CD4-positive, alpha-beta T cell treated with Interleukin-21 for 1 hour (primary cell): ENCODE results near the gene ANKRD13B.

Source experiments
- DNase-seq: peaks from one replicate; pipeline ENCODE4 v3.0.0-alpha.2; 2020

The ANKRD13B gene

DNA sequence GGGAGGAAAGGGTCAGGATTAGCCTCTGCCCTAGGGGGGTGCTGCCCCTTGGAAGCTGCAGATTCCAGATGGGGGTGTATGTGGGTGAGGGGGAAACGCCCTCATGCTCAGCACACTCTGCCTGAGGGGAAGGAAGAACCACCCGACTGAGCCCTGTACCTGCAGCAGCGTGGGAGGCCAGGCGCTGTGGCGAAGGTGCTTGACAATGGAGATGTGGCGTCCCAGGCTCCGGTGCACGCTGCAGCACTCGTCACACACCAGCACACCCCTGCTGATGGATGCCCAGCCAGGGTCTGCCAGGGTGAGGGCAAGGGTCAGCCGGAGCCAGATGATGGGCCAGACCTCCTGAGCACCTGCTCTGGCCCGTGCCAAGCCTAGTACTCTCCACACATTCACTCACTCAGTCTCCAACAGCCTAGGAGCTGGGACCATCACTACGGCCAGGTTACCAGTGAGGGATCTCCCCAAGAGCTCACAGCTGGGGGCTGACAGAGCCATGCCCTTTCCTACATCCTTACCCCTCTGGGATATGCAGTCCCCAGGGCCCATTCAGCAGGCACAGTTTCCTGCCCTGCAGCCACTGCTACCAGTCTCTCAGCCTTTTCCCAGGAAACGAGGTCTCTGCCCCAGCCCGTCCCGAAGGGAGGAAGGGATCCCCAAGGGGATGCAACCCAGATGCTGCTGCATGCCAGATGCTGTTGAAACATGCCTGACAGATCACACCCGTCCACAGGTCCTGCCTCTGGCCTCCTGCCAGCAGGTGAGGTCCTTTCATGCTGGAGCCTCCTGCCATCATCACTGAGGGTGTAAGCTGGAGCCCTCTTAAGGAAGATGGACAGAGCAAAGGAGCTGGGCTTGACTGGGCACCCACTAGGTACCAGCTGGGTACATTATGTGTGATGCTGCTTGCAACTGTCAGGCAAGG lies 9.3 kb upstream of the ANKRD13B start:
- DNase-seq, result no peak

DNA sequence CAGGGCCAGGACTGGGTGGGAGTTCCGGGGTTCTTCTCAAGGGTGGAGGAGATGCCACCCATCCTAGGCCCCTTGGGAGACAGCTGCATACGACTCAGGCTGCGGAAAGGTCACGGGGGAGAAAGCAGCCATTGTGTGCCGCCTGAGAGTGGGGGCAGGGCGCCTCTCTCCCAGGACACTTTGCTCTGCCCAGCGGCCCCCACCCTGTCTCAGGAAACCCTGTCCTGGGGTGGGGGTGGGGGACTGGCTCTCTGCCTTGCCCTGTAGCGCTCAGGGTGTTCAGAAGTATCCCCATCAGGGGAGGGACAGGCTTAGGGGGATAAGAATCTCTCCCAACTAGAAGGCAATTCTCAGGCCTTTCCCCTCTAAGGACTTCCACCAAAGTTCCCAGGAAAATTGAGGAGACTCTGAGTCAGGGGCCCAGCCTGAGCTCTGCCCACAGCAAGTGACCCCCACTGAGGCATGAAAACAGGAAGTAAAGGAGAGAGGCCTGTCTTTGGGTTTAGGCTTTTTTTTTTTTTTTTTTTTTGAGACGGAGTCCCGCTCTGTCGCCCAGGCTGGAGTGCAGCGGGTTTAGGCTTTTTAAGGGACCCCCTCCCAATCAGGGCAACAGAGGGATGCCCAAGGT lies 8.4 kb upstream of the ANKRD13B start:
- no peak for DNase-seq

DNA sequence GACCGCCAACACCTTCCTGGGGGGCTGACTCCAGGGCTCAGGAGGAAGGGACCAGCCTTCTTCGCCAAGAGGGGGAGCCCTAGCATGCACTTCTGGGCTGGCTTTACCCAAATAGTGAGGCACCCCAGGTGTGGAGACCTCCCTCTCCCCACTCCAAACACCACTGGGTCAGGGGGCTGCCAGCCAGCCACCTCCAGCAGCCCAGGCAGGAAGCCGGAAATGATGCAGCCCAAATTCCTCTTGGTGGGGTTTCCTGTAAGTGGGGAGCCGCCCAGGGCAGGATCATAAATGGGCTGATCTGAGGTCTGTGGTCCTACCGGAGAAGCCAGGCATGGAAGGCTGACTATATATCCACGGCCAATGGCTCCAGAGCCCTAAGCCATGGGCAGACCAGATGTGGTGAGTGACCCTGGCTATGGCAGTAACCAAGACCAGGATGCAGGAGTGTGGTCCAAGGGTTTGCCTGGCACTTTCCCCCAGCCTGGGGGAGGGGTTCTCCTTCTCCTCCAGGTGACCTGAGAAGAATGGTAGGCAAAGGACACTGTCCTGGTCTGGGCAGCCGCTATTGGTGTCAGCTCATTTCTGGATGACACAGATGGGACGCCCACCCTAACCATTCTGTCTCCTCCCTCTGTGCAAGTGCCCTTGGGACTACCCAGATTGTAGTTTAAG lies 7.7 kb upstream of the ANKRD13B start:
- DNase-seq, result peak; percentile 52

DNA sequence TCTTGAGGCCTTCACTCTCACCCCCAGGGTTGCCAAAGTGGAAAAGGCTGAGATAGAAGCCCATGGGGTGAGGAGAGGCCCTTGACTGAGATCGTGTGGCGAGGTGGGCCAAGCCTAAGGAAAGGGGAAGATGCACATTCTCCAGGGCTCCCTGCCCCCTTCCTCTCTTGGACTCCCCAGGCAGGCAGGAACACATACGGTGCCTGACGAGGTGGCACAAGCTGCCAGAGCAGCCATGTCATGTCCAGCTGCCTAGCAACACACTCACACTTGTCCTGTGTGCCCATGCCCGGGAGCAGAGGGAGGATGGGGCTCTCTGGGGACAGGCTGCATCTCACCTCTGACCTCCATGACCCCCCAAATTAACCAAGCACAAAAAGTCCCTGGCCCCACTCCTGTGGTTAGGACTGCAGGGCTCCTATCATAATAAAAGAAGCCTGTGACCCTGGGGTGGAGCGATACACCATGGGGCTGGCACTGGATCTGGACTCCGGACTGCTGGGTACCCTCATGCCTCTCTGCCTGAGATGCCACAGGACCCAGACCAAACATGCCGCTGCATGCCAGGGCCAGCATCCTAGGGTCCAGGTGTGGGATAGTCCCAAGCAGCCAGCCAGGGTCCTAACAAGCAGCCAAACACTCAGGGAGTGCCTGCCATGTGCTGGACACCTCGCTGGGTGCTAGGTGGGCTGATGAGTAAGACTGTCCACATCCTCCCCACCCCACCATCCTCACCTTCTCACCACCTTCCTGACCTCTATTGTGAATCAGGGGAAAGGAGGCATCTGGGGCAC lies 6.1 kb upstream of the ANKRD13B start:
- no peak for DNase-seq

DNA sequence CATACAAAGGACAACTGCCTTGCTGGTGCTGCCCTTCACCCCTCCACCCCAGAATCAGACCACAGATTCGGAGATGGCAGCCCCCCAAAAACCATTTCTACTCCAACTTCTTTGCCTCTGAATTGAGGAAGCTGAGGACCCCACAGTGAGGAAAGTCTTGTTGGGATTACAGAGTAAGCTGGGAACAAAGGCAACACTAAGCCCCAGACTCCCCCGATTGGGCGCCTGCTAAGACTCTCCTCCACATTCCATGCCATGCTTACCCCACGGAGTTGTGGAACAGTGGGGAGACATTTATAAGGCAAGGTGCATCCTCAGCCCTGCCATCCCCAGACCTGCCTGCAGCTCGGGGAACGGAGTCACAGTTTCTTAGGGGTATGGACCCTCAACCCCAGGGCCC lies 5.3 kb upstream of the ANKRD13B start:
- DNase-seq, result no peak

DNA sequence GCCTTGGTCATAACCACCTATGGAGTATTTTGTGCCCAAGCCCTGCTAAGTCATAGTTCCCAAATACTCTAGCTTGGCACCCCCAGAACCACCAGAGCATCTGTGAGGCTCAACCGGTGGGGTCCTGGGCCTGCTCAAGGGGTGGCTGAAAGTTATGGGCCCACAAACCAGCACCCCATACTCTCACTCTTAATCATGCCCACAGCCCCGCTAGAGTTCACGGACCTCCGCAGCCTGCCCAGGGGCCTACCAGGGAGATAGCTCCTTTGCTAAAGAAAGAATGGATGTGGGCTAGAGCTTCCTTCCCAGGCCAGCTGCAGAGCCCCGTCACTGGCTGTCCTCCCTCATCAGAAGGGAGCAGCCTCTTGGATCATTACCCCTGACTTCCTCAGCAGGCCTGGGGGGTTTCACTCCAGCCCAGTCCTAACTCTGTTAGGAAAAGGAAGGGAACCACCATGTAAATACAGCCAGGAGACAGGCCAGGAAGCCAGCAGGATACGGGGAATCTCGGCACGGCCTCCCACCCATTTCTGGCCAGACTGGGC lies 4.8 kb upstream of the ANKRD13B start:
- no peak for DNase-seq

DNA sequence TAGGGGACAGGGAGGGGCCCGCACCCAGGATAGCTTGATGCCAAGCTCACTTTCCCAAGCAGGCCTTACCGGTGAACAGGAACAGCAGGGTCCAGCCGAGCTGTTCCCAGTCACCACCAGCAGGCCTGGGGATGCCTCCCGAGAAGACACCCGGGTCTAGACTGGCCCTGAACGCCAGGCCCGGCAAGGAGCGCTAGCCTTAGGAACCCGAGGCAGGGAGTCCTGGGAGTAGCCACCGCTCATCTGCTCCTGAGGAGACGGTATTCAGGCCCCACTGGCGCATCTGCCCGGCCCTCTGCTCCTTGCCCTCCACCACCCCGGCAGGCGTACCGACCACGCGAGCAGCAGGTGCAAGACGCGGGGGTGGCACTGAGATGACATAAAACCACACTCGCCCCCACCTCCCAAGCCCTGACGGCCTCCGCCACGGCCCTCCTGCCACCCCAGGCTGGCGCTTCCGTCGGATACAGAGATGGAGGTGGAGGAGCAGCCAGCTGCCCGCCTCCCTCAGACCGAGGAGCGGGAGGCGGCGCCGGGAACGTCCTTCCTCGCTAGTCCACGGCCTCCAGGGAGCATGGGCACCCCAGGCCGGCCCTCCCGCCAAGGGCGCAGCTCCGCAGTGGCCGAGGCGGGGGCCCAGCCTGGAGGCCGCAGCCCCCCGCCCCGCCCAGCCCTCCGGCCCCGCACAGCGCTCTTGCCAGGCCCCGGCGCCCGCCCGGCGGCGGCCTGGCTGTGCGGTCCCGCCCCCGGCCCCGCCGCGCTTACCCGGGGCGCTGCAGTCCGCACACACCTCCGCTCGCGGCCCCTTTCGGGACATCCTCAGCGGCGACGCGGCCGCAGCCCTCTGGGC lies 4.1 kb upstream of the ANKRD13B start:
- DNase-seq, result peak; percentile 53

DNA sequence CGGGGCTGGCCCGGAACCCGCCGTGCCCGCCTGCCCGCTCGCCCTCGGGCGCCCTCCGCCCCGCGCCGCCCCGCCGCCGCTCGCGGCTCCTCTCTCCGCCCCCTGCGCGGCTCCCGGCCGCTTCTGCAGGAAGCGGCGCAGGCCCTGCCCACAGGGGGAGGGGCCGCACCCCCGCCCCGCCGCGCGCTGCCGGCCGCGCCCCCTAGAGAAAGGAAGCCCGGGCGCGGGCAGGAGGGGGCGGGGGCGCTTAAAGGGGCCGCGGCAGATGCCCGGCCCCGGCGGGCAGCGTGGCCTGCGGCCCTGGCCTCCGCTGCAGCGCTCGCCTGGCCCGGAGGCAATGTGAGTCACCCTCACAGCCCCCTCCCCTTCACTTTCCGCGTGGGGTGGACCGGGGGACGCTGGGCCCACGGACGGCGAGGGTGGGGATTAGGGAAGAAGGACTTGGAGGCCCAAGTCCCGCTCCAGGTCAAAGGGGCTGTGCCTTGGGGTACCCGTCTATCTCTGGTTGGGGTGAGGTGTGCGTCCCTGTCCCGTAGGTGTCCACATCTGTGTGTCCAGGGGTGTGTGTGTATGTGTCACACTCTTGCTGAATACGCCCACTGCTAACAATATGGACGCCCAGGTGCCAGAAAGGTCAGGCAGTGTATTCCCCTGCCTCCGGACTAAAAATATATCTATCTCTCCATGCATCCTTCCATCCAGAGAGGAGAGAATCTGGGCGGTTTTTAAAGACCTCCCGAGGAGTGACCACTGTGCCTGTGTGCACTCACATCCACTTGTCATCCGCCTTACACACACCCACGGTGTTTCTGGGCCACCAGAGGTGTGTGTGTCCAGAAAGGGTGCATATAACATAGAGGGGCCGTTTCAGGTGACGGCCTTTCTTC lies 3.2 kb upstream of the ANKRD13B start, which contains the start of gene GIT1:
Gene GIT1, minus strand, starts transcription at position 125 of the 887 bp plus-strand sequence. CDS start 270 bp downstream, outside the sequence.
- peak; percentile 87 for DNase-seq

DNA sequence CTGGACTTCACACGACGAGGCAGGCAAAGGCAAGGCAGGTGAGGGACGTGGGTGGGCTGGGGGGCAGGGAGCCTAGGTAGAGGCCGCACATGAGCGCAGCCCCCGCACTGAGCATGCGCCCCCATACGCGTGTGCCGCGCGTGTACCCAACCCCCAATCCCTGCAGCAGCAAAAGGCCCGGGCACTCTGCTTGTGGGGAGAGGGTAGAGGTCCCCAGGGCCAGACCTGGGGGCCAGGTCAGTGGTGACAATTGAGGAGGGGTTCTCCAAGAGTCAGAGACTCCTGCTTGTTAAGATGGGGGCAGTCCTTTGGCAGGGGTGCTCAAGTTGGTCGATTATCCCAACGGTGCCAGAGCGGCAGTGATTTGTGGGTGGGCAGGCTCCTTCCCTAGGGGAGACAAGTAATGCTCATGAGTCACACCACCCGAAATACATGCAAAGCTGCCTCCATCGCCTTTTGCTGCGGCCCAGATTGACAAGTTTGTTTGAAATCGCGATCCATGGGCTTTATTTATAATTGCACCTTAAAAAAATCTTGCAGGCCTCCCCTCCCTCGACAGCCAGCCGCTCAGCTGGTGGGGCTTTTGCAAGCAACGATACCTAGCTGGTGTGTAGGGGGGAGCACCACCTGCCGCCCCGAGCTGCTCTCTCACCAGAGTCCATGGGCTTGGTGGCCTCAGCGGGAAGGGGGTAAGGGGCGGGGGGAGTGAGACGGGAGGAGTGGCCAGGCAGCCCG lies 2.4 kb upstream of the ANKRD13B start:
- peak; percentile 22 for DNase-seq

DNA sequence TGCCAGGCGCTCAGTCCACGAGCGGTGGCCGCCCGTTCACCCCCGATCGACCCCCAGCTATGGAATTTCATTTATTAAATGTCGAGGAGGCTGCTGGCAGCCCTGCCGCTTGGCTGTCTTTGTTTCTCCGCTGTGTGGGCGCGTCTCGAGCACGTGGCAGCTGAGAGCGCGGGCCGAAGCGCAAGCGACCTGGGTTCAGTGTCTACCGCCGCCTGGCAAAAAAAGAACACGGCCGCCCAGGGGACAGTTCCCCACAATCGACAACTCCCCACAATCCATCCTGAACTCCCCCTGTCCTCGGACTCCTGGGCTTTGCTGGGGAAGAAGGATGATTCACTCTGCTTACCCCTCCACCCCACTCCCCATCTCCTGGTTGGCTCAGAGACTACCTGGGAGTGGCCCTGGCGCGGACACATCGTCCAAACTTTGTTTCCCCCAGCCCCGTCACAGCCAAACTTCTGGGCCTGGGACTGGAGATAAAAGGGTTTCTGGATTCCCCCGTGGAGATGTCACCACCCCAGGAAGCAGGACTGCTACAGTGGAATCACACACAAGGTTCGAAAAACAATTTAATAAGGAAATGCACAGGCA lies 1.7 kb upstream of the ANKRD13B start:
- DNase-seq, result peak; percentile 30

DNA sequence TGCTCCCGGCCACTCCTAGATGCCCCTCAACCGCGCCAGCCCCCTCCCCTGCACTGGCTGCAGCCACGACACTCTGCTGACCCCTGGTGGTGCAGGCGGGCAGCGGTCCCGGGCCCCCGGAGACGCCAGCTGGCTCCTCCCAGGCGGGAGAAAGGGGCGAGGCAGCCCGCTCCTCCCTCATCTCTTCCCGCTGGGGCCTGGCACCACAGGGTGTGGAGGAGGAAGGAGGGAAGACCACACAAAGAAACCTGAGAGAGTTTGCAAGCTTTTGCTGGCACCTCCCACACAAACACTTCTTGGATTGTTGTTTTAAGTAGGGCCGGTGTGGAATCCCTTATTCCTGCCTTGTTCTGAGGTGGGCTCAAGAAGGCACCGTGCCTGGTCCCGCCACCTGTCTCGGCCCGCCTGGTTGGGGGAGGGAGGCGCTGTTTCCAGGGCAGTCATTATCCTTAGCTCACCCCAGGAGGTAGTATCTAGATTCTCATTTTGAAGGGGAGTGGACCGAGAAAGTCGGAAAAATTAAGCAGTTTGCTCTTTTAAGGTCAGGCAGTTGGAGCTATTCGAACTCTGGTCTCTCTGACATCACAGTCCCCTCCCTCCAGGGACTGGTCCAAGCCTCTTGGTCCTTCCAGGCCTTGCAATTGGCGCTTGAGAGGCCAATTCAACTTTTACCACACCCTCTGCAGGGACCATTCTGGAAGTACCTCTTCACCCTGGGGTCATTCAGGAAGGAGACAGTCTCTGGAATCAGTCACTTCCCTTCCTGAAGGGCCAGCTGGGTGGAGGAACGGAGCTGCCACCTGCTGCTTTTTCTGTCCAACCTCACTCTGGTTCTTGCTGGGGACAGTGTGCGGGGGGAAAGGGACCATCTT lies 959 bp upstream of the ANKRD13B start:
- peak; percentile 78 for DNase-seq

DNA sequence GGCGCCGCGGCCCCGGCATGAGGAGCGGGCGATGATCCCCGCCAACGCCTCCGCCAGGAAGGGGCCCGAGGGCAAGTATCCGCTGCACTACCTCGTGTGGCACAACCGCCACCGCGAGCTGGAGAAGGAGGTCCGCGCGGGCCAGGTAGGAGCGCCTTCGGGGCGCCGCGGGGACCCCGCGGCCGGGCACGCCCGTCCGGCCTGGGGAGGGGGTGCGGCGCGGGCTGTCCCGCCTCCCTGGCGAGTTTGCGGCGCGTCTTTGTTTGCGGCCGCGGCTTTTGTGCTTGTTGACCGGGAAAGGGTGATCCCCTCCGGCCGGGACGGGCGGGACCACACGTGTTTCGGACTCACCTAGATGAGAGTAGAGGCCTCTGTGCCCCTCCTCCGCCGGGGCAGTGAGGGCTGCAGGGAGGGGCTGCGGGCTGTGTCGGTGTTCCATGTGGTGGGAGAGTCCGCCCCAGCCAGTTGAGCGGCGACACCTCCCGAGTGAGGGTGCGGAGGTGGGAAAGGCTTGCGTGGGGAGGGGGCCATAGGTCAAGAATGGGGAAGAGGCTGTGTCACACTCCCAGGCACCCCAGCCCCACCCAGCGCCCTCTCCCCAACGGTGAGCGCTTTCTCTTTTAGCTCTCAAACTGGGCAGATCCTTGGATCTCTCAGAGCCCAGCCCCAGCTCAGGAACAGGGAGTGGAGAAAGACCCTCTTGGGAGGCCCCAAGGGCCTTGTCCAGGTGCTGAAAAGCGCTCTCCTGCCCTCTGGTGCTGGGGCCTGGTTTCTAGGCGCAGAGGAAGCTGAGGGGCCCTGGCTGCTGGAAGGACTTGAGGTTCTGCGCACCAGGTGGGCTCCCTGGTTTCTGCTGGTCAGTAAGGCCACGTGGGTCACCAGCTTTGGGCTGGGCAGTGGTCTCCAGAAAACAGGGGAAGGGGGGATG lies 923 bp downstream of the ANKRD13B start:
- no peak for DNase-seq

DNA sequence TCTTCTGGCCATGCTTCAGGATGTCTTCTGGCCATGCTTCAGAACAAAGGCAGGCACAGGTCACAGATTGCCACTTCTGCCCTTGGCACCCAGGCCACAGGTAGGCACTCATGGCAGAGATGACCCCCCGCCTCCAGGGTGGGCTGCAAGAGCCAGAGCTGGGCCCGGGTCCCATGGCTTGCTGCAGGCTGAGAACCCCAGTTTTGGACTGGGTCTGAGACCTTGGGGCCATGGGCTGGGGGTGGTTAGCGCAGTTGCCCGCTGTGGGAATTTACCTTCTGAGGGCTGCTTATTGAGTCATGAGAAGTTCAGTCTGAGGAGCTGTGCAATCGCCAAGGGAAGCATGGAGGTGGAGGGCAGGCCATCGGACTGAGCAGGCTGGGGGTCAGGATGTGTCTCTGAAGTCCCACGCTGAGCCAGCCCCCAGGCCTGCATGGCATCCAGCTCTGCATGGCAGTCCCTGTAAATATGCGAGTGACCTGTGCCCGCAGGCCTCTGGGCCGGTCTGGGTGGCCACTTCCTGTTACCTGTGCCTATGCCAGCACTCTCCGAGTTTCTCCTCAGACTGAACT lies 1.7 kb downstream of the ANKRD13B start:
- no peak for DNase-seq

DNA sequence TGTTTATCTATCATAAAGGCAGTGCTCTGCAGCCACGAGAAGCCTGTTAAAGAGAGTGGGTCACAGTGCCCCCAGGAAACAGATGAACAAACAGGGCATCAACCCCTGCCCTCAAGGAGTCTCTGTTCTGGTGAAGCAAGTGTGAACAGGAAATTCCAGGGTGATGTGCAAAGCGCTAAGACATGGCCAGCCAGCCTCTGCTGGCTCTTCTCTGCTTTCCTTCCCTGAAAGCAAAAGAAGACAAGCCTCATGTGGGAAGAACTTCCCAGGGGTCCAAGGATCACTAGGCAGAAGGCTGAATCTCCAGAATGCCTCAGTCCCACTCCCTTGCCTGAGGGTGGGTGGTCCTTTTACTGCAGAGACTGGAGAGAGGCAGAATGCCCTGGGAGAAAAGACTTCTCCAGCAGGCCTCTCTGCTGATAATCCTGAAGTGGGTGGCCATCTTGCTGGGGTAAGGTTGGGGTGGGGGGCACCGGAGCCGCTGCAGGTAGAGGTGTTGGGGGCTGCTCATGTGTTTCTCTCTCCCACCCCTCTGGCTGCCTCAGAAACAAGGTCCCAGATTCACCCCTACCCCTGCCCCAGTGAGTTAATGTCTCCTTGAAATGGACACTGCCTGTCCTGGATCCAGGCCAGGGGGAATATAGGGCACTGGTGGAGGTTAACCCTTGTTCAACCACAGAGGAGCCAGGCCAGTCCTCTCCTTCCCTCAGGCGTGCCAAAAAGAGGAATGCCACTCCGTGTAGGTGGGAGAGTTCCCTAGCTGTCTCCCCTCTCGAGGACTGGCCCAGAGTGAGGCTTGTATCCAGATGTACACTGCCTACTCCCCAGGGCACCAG lies 2.4 kb downstream of the ANKRD13B start:
- no peak for DNase-seq

DNA sequence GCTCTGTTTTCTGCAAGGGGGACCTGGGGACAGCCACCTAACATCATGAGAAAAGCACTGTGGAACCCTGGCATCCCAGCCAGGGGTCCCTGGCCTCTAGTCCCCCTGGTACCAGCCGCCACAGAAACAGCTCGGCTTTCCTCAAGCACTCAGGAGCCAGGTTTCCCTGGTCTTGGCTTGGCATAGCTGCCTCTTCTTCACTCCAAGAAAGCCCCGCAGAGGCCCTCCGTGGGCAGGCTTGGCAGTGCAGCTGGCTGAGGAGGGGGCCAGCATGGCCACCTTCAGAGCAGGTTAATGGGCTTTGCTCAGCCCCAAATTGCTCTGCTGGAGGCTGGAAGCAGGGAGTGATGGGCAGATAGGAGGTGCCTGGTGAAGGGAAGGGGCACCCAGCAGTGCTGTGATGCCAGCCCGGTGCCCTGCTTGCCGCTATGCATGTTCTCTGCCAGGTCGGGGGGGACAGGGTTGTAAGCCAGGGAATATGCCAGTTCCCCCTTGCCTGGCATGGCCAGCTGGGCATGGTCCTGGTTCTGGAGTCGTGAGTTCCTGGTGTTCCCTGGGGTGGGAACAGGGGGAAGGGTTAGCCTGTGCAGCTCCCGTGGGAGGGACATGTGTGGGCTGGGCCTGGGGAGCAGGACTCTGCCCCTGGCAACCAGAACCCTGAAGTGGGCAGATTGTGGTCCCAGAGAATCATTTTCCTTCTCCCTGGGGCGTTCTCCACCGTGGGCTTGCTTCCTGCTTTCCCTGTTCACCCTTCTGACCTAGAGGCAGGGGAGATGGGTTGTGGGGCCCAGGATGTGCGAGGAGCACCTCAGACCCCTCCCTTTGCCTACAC lies 3.2 kb downstream of the ANKRD13B start:
- no peak for DNase-seq
